Anterior cingulate cortex (tissue), 58 donors: Measurements from ENCODE around the gene ARHGAP28.

Experiments
- DNase-seq, 58 donors: peaks; one replicate each; lab custom pipeline; 2025; lab: John Stamatoyannopoulos, UW

ARHGAP28 gene

GRCh38 chr18:6859676-6860422 lies 130.3 kb downstream of the ARHGAP28 start:
- no peak for DNase-seq

GRCh38 chr18:6860804-6861448 lies 131.4 kb downstream of the ARHGAP28 start:
- no peak for DNase-seq

- no peak for DNase-seq
Observed at GRCh38 chr18:6865251-6865650, 135.7 kb downstream of the ARHGAP28 start.

GRCh38 chr18:6866552-6867085 lies 137.1 kb downstream of the ARHGAP28 start:
- DNase-seq: no peak

GRCh38 chr18:6868033-6868432 lies 138.5 kb downstream of the ARHGAP28 start:
- DNase-seq: no peak

- no peak for DNase-seq
Observed at GRCh38 chr18:6871566-6871965, 142.1 kb downstream of the ARHGAP28 start.

- no peak for DNase-seq
Observed at GRCh38 chr18:6873040-6873751, 143.7 kb downstream of the ARHGAP28 start.

GRCh38 chr18:6874315-6874714 lies 144.8 kb downstream of the ARHGAP28 start:
- DNase-seq: no peak

GRCh38 chr18:6875749-6876148 lies 146.2 kb downstream of the ARHGAP28 start:
- DNase-seq: no peak

GRCh38 chr18:6876641-6877041 lies 147.1 kb downstream of the ARHGAP28 start:
- no peak for DNase-seq

GRCh38 chr18:6877288-6877687 lies 147.8 kb downstream of the ARHGAP28 start:
- no peak for DNase-seq

- DNase-seq: peak in 5 of 58 donors; percentile 5 to 21 (median 7)
Observed at GRCh38 chr18:6878556-6879297, 149.2 kb downstream of the ARHGAP28 start.

- DNase-seq: no peak
Observed at GRCh38 chr18:6879508-6880195, 150.1 kb downstream of the ARHGAP28 start.

- DNase-seq: no peak
Observed at GRCh38 chr18:6881034-6881820, 151.7 kb downstream of the ARHGAP28 start.

- DNase-seq: no peak
Observed at GRCh38 chr18:6882401-6882800, 152.9 kb downstream of the ARHGAP28 start.

GRCh38 chr18:6885006-6885481 lies 155.5 kb downstream of the ARHGAP28 start:
- no peak for DNase-seq

GRCh38 chr18:6885992-6886796 lies 156.7 kb downstream of the ARHGAP28 start:
- DNase-seq: peak in 27 of 58 donors; percentile 0 to 74 (median 11)

- DNase-seq: no peak
Observed at GRCh38 chr18:6886797-6887330, 157.3 kb downstream of the ARHGAP28 start.
